ENCODE data around the gene GMFB.

DNA sequence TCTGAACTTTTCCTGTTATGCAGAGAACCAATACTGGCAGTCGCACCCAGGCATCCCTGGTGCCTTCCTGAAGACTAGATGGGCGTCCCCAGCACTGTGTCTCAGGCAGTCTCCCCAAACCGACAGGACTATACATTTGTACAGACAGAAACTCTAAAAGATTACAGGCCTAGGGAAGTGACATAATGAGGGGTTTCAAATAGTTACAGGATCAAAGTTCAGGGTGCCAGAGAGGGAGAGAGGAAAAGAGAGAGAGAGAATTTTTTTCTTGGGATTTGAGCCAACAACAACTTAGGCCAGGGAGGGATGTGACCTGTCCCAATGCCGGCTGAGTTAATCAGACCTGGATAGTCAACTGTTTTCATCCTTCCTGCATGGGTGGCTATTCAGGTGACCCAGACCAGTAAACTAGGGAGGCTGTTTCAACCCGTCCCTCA, 9.3 kb upstream of the GMFB start:
- TF ChIP-seq ZNF687 (IDR thresholded peaks at IDR 0.05) (no peak), BCL3 (IDR thresholded peaks at IDR 0.05; ENCODE audit: borderline replicate concordance, insufficient read depth, low read depth, low read length, poor library complexity, severe bottlenecking) (no peak), SMC3 (IDR thresholded peaks at IDR 0.05; ENCODE audit: borderline replicate concordance, low read length) (no peak), BRCA1 (IDR thresholded peaks at IDR 0.05; ENCODE audit: low read depth, low read length) (no peak), ETV6 (conservative IDR thresholded peaks at IDR 0.05 in 1 of 2, IDR thresholded peaks at IDR 0.05 in 1 of 2; ENCODE audit: borderline replicate concordance in 1 of 2, low read depth in 1 of 2) (no peak)
- TF ChIP-seq, protein P1, sequence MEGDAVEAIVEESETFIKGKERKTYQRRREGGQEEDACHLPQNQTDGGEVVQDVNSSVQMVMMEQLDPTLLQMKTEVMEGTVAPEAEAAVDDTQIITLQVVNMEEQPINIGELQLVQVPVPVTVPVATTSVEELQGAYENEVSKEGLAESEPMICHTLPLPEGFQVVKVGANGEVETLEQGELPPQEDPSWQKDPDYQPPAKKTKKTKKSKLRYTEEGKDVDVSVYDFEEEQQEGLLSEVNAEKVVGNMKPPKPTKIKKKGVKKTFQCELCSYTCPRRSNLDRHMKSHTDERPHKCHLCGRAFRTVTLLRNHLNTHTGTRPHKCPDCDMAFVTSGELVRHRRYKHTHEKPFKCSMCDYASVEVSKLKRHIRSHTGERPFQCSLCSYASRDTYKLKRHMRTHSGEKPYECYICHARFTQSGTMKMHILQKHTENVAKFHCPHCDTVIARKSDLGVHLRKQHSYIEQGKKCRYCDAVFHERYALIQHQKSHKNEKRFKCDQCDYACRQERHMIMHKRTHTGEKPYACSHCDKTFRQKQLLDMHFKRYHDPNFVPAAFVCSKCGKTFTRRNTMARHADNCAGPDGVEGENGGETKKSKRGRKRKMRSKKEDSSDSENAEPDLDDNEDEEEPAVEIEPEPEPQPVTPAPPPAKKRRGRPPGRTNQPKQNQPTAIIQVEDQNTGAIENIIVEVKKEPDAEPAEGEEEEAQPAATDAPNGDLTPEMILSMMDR (IDR thresholded peaks at IDR 0.05 in 2 of 3, conservative IDR thresholded peaks at IDR 0.05 in 1 of 3; ENCODE audit: control insufficient read depth in 2 of 3, extremely low read depth in 1 of 3, insufficient read depth in 1 of 3, low read depth in 3 of 3, low read length in 3 of 3) = no peak
- TF ChIP-seq, protein P2, sequence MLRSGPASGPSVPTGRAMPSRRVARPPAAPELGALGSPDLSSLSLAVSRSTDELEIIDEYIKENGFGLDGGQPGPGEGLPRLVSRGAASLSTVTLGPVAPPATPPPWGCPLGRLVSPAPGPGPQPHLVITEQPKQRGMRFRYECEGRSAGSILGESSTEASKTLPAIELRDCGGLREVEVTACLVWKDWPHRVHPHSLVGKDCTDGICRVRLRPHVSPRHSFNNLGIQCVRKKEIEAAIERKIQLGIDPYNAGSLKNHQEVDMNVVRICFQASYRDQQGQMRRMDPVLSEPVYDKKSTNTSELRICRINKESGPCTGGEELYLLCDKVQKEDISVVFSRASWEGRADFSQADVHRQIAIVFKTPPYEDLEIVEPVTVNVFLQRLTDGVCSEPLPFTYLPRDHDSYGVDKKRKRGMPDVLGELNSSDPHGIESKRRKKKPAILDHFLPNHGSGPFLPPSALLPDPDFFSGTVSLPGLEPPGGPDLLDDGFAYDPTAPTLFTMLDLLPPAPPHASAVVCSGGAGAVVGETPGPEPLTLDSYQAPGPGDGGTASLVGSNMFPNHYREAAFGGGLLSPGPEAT (IDR thresholded peaks at IDR 0.05; ENCODE audit: low read depth) = no peak
